Liver (tissue), 3 donors: ENCODE data around the gene MSI2.

Experiments used
- TAF1 ChIP-seq: conservative IDR thresholded peaks from 2 replicates; pipeline ENCODE4 v1.6.1; 2016; ENCODE audit warnings: antibody characterized with exemption, mild to moderate bottlenecking
- TF ChIP-seq, protein P1 (sequence below): IDR thresholded peaks from 2 replicates; pipeline ENCODE4 v1.6.1; 2016; ENCODE audit warnings: antibody characterized with exemption
- TF ChIP-seq, protein P2 (sequence below): IDR thresholded peaks from 2 replicates; pipeline ENCODE4 v1.6.1; 2016; ENCODE audit warnings: antibody characterized with exemption, mild to moderate bottlenecking
- TF ChIP-seq, protein P3 (sequence below): fragments of 150-350 bp; IDR thresholded peaks from 2 replicates; pipeline ENCODE4 v1.5.1; 2017; ENCODE audit warnings: improper control_type of control experiment, low read depth, low read length; ENCODE audit not compliant: missing input control
- donor health status: healthy.
- donor health status: healthy.

DNA sequence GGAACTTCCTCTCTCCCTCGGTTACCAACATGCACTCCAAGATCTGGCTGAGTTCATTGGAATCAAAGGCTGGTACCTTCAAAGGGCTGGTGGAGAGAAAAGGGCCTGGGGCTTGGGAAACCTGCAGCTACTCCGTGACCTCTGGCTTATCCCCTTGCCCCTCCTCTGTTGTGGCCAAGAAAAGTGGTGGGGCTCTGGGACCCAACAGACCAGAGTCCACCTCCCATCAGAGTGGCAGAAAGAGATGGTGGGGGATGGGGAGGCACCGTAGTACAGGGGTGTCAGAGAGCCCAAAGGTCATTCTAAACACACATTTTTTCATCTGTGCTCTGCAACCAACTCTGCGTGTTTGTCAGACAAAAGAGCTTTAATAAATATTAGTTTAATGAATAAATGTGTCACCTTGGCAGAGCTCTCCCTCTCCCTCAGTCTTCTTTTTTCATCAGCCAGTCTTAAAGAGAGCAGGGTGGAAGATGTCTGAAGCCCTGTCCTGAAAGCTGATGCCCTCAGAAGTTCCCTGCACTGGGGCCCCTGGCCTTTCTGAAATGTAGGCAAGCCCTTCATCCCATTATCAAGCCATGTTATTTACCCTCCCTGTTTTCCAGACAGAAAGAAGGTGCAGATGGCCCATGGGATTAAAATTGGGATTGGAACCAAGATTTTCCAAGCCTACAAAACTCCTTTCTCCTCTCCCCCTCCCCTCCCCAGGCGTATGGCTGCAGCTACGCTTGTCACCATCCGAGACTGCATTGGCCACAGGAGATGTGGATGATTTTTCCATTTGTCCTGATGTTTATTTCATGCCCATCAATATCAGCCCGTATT, 261.5 kb downstream of the MSI2 start:
- TF ChIP-seq, protein P1, sequence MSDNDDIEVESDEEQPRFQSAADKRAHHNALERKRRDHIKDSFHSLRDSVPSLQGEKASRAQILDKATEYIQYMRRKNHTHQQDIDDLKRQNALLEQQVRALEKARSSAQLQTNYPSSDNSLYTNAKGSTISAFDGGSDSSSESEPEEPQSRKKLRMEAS = no peak
- TF ChIP-seq, protein P2, sequence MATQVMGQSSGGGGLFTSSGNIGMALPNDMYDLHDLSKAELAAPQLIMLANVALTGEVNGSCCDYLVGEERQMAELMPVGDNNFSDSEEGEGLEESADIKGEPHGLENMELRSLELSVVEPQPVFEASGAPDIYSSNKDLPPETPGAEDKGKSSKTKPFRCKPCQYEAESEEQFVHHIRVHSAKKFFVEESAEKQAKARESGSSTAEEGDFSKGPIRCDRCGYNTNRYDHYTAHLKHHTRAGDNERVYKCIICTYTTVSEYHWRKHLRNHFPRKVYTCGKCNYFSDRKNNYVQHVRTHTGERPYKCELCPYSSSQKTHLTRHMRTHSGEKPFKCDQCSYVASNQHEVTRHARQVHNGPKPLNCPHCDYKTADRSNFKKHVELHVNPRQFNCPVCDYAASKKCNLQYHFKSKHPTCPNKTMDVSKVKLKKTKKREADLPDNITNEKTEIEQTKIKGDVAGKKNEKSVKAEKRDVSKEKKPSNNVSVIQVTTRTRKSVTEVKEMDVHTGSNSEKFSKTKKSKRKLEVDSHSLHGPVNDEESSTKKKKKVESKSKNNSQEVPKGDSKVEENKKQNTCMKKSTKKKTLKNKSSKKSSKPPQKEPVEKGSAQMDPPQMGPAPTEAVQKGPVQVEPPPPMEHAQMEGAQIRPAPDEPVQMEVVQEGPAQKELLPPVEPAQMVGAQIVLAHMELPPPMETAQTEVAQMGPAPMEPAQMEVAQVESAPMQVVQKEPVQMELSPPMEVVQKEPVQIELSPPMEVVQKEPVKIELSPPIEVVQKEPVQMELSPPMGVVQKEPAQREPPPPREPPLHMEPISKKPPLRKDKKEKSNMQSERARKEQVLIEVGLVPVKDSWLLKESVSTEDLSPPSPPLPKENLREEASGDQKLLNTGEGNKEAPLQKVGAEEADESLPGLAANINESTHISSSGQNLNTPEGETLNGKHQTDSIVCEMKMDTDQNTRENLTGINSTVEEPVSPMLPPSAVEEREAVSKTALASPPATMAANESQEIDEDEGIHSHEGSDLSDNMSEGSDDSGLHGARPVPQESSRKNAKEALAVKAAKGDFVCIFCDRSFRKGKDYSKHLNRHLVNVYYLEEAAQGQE = no peak
- no peak for TF ChIP-seq TAF1
- TF ChIP-seq, protein P3, sequence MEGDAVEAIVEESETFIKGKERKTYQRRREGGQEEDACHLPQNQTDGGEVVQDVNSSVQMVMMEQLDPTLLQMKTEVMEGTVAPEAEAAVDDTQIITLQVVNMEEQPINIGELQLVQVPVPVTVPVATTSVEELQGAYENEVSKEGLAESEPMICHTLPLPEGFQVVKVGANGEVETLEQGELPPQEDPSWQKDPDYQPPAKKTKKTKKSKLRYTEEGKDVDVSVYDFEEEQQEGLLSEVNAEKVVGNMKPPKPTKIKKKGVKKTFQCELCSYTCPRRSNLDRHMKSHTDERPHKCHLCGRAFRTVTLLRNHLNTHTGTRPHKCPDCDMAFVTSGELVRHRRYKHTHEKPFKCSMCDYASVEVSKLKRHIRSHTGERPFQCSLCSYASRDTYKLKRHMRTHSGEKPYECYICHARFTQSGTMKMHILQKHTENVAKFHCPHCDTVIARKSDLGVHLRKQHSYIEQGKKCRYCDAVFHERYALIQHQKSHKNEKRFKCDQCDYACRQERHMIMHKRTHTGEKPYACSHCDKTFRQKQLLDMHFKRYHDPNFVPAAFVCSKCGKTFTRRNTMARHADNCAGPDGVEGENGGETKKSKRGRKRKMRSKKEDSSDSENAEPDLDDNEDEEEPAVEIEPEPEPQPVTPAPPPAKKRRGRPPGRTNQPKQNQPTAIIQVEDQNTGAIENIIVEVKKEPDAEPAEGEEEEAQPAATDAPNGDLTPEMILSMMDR = no peak
